ENCODE data around the gene KHSRP. TPM values are rescaled to one million over a fixed set of nuclear protein-coding genes. Genes with fewer than 3 reads are reported as not detected.
"Not testable (repeated sequence)": the region's sequence is repeated elsewhere in the genome, so short reads cannot be mapped to it uniquely, and the experiment has no call there.

The KHSRP gene
- total RNA-seq, 1 donor = 100 TPM

DNA sequence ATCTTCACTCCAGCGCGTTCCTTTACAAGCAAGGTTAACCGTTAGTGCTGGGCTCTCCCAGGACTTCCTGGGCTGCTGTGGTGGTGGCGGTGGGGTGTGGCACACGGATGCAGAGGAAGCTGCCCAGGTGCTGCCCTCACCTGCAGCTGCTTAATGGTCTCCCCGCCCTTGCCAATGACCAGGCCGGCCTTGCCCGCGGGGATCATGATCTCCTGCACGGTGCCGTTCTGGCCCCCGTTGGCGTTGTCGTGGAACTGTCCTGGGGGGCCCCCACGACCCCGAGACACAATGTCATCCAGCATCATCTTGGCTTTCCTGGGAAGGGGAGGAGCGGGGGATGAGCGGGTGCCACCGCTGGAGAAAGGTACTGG is 6.1 kb downstream of the KHSRP start:
- no peak for DNase-seq (ENCODE audit: low read depth in 2 of 3, low spot score in 2 of 3)

DNA sequence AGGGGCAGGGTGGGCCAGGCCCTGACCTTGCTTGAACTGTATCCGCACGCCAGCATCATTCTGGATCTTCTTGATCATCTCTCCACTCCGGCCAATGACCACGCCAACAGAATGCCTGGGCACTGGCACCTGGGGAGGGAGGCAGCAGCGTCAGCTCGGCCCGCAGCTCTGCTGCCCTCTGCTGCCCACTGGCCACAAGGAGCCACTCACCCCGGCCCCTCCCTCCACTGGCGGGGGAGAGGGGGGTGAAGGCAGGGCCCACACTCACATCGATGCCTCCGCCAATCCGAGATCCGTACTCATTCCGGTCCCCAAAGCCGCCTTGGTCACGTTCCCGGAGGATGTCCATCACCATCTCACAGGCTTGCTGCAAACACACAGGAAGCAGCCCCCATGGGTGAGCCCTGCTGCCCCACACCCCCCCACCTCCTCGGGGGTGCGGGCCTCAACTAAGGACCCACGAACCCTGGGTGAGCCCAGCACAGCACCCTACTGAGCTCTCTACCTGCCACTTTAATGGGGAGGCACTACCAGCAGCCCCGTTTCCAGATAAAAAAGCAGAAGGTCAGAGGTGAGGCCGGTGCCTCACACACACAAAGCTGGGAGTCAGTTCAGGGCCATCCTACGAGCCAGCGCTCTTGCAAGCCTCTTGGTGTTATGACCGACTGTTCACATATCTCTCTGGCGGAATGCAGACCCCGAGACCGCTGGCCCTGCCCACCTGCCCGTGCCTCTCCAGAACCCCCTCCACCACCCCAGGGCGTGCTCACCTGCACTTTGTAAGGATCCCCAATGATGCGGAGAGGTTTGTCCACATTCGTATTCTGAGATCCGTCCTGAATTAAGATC is 6.7 kb downstream of the KHSRP start:
- DNase-seq (ENCODE audit: low read depth in 2 of 3, low spot score in 2 of 3) = no peak

DNA sequence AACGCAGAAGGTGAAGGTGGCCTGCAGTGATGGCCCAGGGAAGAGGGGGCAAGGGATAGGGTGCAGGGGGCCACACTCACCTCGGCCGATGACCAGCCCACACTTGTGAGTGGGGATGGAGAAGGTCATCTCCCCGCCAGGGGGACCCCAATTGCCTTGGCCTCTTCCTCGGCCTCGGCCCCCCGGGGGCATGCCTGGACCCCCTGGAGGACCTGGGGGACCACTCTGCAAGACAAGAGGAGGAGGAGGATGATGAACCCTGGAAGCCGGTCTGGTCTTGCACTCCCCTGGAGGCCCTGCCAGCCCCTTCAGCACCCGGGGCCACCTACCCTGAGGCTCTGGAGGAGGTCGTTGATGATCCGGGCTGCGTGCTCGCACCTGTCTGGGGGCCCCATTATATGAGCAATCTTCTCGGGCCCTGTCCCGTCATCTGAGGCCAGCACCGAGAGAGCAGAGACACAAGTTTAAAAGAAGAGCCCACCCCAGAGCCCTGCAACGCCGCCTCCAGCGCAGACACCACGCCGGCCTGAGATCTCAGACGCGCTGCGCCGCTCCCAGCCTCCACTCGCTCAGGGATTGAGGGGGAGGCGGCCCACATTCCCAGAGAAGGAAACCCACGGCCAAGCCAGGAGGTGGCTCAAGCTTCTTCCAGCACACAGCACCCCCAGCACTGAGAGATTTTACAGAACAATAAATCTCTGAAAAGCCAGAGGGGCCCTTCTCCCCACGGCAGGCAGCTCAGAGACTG is 7.8 kb downstream of the KHSRP start:
- DNase-seq (ENCODE audit: low read depth in 2 of 3, low spot score in 2 of 3) = no peak

DNA sequence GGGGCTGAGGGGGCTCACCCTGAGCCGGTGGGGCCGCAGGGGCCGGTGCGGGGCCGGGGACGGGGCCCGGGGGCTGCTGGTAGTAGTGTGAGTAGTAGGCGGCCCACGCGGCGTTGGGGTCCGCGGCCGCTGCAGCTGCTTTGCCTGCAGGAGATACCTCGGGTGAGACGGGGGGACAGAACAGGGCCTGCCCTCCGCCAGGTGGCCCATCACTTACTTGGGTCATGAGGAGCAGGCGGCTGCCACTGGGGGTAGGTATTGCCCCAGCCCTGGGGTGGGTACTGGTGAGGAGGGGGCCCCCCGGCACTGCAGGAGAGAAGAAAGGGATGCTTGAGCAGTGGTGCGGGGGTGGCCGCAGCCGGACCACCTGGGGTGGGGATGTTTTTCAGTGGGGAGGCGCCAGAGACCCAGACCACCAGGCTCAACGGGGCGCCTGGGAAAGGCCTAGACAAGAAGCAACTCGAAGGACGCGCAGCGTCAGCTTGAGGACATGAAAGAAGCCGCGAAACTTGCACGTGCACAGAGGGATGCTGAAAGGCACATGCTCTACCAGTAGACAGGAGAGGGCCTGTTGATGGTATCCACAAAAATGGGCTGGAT is 8.9 kb downstream of the KHSRP start:
- no peak for DNase-seq (ENCODE audit: low read depth in 2 of 3, low spot score in 2 of 3)

DNA sequence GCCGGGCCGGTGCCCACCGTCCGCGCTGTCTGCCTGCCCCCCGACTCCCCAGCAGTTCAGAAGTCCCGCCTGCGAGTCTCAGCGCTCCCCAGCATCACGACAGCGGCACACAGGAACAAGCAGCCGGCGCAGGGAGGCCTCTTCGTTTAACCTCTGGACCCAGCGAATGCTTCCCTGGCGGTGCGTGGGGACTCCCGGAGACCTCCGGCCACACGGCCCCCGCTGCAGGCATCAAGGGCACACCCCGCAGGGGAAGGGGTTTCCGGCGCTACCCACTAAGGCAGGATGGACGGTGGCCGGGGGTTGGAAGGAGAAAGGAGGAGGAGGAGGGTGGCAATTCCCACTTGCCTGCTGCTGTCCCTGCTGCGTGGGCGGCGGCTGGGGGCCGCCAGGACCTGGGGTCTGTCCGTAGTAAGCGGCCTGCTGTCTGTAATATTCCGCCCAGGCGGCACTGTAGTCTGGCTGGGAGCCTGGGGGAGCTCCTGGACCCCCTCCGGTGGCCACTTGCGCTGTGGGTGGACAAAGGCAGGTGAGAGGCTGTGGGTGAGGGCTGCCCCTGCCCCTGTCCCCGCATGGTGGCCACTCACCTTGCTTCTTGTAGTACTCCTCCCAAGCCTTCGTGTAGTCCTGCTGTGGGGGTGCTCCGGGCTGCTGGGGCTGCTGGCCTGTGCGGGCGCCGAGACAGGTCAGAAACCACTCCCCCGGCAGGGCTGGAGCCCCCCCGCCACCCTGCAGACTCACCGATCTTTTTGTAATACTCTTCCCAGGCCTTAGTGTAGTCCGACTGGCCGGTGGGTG is 9.6 kb downstream of the KHSRP start:
- no peak for DNase-seq (ENCODE audit: low read depth in 2 of 3, low spot score in 2 of 3)

DNA sequence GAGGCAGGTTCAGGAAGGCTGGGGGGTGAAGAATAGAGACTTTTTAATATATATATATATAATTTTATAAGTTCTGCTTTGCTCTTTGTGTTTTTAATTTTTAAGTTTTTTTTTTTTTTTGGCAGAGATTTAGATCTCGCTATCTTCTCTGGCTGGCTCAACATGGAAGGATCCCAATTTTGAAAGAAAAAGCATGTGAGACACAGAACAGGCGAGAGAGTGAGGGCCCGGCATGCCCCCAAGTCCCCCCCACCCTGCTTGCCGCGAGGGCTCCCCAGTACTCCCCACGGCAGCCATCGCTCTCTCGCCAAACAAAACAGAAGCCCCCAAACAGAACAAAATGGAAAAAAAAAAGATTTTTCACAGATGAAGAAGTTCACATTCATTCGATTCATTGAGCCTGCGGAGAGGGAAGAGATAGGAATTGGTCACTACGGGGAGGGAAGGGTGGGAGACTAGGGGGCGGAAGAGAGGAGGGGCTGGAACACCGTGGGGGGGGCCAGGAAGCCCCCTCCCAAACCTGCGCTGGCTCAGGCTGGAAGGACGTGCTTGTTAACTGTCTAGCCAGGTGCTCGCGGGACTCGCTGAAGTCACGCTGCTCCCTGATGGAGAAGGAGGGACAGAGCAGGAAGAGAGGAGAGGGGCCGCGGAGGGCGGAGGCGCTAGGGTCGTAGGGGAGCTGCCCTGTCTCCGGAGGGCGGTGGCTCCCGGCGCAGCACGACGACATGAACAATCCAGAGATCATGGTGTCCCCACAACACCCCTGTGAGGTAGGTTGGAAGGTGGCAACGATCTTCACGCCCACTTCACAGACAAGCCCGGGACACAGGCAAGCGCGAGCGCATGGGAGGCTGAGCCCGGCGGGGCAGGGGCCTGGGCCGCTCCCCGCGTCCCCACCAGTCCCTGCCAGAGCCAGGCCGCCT is 10.6 kb downstream of the KHSRP start:
- DNase-seq (ENCODE audit: low read depth in 2 of 3, low spot score in 2 of 3) = no peak

DNA sequence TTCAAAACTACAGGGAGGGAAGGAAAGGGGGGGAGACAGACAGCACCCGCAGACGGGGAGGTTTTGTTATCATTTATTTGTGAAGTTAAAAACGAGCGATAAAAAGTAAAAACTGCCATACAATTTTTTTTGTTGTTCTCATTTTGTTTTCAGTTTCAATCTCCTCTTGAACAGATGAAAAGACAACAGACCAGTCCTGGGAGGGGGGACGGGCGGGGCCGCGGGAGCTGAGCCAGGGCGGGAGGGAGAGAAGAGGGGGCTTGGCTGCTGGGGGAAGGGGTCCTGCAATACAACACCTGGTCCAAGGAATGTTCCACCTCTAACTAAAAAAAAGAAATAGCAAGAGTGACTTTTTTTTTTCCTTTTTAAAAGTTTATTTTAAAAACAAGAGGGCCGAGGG is 11.3 kb downstream of the KHSRP start:
- no peak for DNase-seq (ENCODE audit: low read depth in 2 of 3, low spot score in 2 of 3)

DNA sequence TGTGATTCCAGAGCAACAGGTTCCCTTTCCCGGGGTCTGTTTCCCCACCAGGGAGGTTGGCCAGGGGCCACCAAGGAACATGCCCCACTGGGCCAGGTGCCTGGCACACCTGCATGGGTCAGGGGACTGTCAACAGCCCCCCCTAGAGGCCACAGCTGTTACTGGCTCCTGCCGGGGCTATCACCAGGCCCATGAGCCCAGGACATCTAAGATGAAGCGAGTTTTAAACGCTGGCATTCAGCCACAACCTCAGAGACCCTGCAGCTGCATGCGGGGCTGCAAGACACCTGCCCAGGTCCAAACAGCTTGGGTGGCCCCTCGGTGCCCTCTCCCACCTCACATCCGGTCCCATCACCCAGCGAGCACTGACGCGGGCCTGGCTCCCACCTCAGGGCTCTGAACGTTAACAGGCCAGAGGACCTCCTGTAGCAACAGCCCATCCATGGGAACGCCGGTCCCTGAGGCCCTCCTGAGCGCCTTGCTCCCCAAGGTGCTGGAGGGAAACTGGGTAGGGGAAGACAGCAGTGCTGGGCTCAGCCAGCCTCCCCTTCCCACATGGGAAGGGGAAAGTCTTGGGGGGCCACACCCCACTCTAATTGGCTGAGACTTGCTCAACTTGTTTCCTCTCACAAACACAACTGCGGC is 12.0 kb downstream of the KHSRP start:
- peak in 2 of 3 donors; percentile 29 to 45 for DNase-seq (ENCODE audit: low read depth in 2 of 3, low spot score in 2 of 3)

DNA sequence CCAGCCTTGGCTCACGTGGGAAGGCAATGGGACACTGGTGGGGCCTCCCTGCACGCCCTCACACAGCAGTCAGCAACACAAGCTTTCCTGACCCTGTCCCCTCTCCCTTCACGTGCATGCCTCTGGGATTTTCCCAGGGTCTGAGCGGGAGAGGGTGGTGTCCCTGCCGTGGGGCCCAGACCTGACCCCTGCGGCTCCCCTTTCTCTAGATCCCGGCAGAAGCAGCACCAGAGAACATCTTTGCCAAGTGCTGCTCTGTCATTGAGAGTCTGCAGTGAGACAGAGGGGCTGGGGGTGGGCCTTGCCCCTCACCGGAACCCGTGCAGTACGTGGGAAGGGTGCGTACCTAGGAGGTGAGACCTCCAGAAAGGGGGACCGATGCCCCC is 12.6 kb downstream of the KHSRP start:
- DNase-seq (ENCODE audit: low read depth in 2 of 3, low spot score in 2 of 3) = no peak

DNA sequence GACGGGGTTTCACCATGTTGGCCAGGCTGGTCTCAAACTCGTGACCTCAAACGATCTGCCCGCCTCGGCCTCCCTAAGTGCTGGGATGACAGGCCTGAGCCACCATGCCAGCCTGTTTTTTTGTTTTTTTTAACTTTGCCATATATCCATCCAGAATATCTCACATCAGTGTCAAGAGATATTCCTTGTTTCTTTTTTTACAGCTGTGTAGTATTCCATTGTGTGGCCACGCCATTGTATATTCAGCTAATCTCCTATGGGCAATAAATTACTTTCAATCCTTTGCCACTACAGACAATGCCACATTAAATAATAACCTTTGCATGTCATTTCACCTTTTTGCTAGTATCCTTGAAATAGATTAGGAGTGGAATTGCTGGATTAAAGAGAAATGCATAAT is 15.3 kb downstream of the KHSRP start:
- no peak for DNase-seq (ENCODE audit: low read depth in 2 of 3, low spot score in 2 of 3)

DNA sequence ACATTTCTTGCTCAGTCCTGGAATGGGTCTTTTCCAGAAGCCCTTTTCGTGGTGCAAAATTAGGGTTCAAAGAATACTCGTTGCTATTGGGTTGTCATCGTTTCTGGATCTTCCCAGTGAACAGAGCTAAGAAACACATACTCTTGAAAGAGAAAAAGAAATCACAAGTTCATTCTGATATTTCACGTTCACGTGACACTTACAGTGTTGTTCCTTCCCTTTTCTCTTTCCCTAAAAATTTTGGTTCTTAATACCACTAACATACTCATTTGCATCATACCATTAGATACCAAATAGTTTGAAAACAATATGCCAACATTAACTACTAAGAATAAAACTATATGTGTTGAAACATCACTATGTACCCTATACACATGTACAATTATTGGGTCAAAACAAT is 18.2 kb downstream of the KHSRP start:
- no peak for DNase-seq (ENCODE audit: low read depth in 2 of 3, low spot score in 2 of 3)

DNA sequence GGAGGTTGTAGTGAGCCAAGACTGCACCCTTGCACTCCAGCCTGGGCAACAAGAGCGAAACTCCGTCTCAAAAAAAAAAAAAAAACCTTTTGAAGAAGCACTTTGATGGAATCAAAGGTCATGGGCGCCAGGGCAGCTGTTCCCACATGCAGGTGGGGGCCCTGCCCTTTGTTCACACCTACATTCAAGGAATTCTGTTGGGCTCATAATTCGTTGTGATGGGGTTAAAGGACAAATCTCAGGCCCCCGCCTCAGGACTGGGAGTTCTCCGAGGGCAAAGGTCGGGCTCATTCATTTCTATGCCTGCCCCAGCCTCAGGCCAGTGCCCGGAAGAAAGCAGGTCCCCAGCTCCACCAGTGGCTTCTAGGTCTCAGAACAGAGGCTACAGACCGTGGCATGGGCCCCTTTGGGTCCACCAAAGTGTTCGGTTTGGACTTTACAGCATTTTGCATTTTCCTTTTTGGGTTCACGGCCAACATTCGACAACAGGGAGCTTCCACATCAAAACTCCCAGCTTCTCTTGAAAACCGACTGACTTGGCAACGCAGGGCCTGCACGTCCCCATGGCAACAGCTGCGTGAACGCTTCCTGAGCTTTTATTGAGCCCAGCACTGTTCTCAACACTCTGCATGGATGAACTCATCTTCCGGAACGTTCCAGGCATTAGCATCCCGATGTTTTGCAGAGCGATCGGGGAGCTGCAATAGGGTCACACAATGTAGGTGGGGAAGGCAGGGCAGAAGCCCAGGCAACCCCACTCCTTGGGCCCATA is 21.6 kb downstream of the KHSRP start:
- DNase-seq (ENCODE audit: low read depth in 2 of 3, low spot score in 2 of 3) = no peak

DNA sequence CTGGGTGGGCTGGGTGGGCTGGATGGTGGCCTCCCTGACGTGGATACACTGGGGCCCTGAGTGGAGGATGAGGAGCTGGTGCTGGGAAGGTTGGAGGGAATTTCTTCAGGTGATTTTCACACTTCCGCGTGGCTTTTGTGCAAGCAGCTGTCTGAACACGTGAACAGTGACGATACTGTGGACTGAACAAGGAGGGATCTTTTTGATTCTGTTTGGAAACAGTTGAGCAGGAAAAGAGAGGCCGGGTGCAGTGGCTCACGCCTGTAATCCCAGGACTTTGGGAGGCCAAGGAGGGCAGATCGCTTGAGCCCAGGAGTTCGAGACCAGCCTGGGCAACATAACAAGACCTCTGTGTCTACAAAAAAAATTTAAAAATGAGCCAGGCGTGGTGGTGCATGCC is 22.6 kb downstream of the KHSRP start:
- no peak for DNase-seq (ENCODE audit: low read depth in 2 of 3, low spot score in 2 of 3)

DNA sequence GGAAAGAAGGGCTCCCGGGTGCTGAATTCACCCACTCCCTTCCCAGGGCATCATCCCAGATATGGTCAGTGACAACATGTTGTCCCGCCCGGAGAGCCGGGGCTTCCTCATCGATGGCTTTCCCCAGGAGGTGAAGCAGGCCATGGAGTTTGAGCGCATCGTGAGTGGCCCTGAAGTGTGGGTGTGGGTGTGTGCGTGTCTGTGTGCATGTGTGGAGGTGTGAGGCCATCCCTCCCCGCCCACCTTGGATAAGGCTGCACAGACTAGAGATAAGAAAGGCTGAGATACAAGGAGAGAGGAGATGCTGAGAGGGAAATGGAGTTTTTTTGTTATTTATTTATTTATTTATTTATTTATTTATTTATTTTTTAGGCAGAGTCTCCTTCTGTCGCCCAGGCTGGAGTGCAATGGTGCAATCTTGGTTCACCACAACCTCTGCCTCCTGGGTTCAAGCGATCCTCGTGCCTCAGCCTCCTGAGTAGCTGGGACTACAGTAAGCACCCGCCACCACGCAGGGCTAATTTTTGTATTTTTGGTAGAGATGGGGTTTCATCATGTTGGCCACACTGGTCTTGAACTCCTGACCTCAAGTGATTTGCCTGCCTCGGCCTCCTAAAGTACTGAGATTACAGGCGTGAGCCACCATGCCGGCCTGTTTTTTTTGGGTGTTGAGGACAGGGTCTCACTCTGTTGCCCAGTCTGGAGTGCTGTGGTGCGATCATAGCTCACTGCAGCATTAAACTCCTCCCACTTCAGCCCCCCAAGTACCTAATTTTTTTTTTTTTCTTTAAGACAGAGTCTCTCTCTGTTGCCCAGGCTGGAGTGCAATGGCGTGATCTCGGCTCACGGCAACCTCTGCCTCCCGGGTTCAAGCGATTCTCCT is 24.3 kb downstream of the KHSRP start:
- DNase-seq (ENCODE audit: low read depth in 2 of 3, low spot score in 2 of 3) = not testable (repeated sequence)

DNA sequence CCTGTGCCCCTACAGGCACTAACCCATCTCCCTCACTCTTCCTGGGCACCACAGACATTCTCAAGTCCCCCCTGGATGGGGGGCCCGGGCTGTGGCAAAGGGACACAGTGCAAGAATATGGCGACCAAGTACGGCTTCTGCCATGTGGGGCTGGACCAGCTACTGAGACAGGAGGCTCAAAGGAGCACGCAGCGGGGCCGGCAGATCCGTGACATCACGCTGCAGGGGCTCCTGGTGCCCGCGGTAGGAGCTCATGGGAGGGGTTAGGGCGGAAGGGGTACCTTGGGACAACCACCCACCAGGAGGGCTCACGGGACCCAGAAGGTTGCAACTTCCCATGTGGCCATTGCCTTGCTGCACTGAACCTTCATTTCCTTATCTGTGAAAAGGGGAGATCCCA is 28.3 kb downstream of the KHSRP start:
- DNase-seq (ENCODE audit: low read depth in 2 of 3, low spot score in 2 of 3) = no peak

DNA sequence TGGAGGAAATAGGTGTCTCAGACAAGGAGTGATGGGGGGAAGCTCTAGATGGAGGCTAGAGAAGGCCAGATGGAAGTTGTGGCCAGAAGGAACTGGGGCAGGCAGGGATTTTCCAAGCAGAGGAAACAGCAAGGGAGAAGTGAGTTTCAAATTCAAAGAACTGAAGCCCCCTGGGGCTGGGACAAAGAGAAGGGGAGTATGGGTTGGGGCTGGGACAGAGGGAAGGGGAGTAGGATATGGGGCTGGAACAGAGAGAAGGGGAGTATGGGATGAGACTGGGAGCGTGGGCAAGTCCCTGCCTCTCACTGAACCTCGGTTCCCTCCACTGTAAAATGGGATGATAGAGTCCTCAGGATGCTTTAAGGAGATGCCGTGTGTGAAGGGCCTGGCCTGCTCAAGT is 29.8 kb downstream of the KHSRP start:
- no peak for DNase-seq (ENCODE audit: low read depth in 2 of 3, low spot score in 2 of 3)

DNA sequence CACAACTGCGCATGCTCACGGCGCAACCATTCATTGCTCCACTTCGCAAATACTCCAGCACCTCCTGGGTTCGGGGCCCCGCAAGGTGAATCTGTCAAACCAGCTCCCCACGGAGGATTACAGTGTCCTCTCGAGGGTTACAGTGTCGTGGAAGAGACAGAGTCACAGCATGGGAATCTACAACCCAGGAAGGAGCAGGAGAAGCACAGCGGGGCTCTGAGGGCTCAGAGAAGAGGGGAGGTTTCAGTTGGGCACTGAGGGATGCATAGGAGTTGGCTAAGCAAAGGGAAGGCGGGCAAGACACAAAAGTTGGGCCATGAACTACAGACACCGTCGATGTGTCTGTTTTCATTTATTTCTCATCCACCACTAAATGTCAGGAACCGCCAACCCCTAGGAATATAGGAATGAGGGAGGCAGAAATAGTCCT is 30.6 kb downstream of the KHSRP start:
- DNase-seq (ENCODE audit: low read depth in 2 of 3, low spot score in 2 of 3) = no peak

All from hematopoietic multipotent progenitor cell (in vitro differentiated cells).